OCI-LY3 (cell line): ENCODE measurements around the gene FAM118B.

Experiments
- H2AFZ ChIP-seq: fragments of 200-600, 300-600 bp; shearing (Covaris generic); 2 replicates; pipeline ENCODE4 v1.6.0; 2014; ENCODE audit warnings: antibody characterized with exemption, low read depth, low read length
- H3K27ac ChIP-seq: fragments of 200-600, 300-600 bp; sonication (generic); 2 replicates; pipeline ENCODE4 v1.5.1; 2014; ENCODE audit warnings: mild to moderate bottlenecking, low read length, moderate library complexity, mixed read lengths
- H3K27me3 ChIP-seq: fragments of 200-600, 300-600 bp; sonication (generic); 2 replicates; pipeline ENCODE4 v1.6.1; 2014; ENCODE audit warnings: low read depth, low read length, mixed read lengths
- H3K36me3 ChIP-seq: fragments of 200-600, 300-600 bp; sonication (generic); replicated peaks from 2 replicates; pipeline ENCODE3; 2014; ENCODE audit warnings: low read depth, low read length, mixed read lengths
- H3K4me1 ChIP-seq: fragments of 300-600, 200-600 bp; sonication (generic); 2 replicates; pipeline ENCODE4 v1.6.1; 2014; ENCODE audit warnings: low read length, mixed read lengths
- H3K4me2 ChIP-seq: fragments of 200-600, 300-600 bp; sonication (generic); 2 replicates; pipeline ENCODE4 v1.6.1; 2014; ENCODE audit warnings: low read length, mixed read lengths
- H3K4me3 ChIP-seq: fragments of 300-600, 200-600 bp; sonication (generic); 2 replicates; pipeline ENCODE4 v1.5.1; 2014; ENCODE audit warnings: antibody characterized with exemption, mild to moderate bottlenecking, low read length, moderate library complexity
- H3K79me2 ChIP-seq: fragments of 300-600, 200-600 bp; shearing (Covaris generic); 2 replicates; pipeline ENCODE4 v1.6.1; 2014; ENCODE audit warnings: mild to moderate bottlenecking, low read length, mixed read lengths
- H3K9ac ChIP-seq: fragments of 300-600, 200-600 bp; shearing (Covaris generic); 2 replicates; pipeline ENCODE4 v1.6.0; 2014; ENCODE audit warnings: mild to moderate bottlenecking, low read length, moderate library complexity
- H3K9me3 ChIP-seq: fragments of 200-600, 300-600 bp; shearing (Covaris generic); 2 replicates; pipeline ENCODE4 v1.6.1; 2014; ENCODE audit warnings: low read length, mixed read lengths; ENCODE audit not compliant: insufficient read depth
- H4K20me1 ChIP-seq: fragments of 200-600, 300-600 bp; sonication (generic); 2 replicates; pipeline ENCODE4 v1.6.1; 2016; ENCODE audit warnings: low read length, mixed read lengths; ENCODE audit not compliant: insufficient read depth
- CTCF ChIP-seq: fragments of 200-600, 300-600 bp; sonication (generic); IDR thresholded peaks from 2 replicates; pipeline ENCODE4 v1.5.1; 2014; ENCODE audit warnings: antibody characterized with exemption, low read length, low read depth
- EZH2phosphoT487 ChIP-seq: fragments of 200-600 bp; shearing (Covaris generic); IDR thresholded peaks from 2 replicates; pipeline ENCODE4 v1.6.1; 2018; ENCODE audit warnings: antibody characterized with exemption, mixed run types, low read depth

Gene FAM118B

DNA sequence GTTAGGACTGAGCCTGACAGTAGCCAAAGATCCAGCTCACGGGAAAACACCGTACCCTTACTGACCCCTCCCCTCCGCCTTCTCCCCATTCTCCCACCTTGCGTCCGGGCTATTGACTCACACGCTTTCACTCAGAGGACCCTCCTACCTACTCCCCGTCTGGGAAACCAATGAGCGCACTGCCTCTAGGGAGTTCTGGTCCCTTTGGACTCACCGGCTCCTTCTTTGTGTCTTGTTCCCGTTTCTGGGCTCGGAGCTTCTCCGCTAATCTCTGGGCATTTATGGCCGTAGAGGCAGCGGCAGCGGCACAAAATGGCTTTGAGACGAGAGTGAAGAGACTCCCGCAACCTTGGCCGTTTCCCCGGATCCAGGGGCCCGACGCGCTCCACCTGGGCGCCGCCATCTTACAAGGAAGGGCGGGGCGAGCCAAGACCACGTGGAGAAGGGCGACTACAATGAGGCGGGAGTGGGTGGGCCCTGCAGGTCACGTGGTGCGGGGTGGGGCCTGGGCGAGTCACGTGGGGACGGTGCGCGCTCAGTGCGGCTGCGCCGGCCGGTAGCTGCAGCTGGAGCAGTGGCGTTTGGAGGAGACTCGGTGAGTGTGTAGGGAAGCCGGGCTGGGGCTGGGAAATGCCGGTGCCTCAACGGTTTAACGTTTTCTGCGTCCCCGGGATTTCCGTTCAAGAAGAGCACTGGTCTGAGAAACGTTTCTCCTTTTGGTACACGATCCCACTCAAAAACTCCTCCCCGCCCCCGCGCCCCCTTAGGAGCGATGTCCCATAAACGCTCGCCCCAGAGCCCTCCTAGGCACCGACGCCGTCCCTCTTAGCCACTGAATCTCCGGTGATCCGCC lies at the start of gene FAM118B, which contains the start of gene RPUSD4:
FAM118B (plus strand) TSS at position 547 of the 853 bp plus-strand sequence. CDS start 23,220 bp downstream, outside the sequence.
RPUSD4 (minus strand) TSS at position 415 of the 853 bp plus-strand sequence; CDS start at position 403, 12 bp downstream.
- TF ChIP-seq EZH2phosphoT487 (no peak), CTCF (no peak)
- Histone ChIP-seq H4K20me1 (no peaks in the 10 kb centered on the region), H3K27ac (0 out of 2 replicates have a peak within 1 kb of the TSS, but pooled peaks have one; percentile 20), H3K27me3 (no peaks in the 10 kb centered on the region), H3K9ac (peak within 1 kb of the TSS; percentile 89), H3K4me2 (peak within 1 kb of the TSS; percentile 95), H3K4me3 (peak within 1 kb of the TSS; percentile 99), H2AFZ (peak within 1 kb of the TSS; percentile 96), H3K79me2 (peaks cover 46% of the 10 kb centered on the region), H3K4me1 (peaks cover 15% of the 10 kb centered on the region), H3K9me3 (no peaks in the 10 kb centered on the region), H3K36me3 (peaks cover 6% of the 10 kb centered on the region)

DNA sequence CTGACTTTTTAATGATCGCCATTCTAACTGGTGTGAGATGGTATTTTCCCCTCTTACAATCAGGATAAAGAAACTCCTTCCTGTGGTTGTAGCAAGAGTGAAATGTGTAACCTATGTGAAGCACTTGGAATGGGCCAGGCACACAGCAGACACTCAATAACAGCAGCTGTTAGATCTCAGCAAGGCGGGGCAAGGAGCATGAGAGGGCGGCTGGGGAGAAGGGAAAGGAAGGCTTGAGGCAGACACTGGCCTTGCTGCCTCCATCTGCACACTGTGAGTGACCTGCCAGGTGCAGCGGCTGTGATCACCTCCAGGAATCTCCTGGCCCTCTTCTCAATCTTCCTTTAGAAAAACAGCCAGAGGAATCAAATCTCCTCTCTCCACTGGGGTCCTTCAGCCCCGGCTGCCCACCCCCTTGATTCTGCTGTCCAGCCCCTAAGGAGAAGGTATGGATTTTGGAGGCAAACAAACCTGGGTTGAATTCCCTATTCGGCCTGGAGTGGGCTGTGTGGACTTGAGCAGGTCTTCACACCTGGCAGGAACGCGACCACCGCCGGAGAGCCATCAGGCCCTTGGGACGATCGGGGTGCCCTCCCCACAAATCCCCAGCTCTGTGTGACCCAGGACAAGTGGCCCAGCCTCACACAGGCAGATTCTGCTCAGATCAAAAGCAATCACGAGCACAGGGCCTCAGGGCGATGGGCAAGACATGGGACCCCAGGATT lies 49.1 kb upstream of the FAM118B start:
- Histone ChIP-seq H2AFZ (no peak overlapping the region), H3K4me2 (no peak overlapping the region), H3K4me1 (no peaks in the 10 kb centered on the region), H3K79me2 (no peaks in the 10 kb centered on the region), H3K9me3 (no peaks in the 10 kb centered on the region), H3K27me3 (0 out of 2 replicates have a peak, but pooled peaks cover 6% of the 10 kb centered on the region), H3K36me3 (no peaks in the 10 kb centered on the region), H3K9ac (no peak overlapping the region), H3K4me3 (no peak overlapping the region), H3K27ac (no peak overlapping the region), H4K20me1 (no peaks in the 10 kb centered on the region)
- no peak for TF ChIP-seq CTCF
- no peak for TF ChIP-seq EZH2phosphoT487

DNA sequence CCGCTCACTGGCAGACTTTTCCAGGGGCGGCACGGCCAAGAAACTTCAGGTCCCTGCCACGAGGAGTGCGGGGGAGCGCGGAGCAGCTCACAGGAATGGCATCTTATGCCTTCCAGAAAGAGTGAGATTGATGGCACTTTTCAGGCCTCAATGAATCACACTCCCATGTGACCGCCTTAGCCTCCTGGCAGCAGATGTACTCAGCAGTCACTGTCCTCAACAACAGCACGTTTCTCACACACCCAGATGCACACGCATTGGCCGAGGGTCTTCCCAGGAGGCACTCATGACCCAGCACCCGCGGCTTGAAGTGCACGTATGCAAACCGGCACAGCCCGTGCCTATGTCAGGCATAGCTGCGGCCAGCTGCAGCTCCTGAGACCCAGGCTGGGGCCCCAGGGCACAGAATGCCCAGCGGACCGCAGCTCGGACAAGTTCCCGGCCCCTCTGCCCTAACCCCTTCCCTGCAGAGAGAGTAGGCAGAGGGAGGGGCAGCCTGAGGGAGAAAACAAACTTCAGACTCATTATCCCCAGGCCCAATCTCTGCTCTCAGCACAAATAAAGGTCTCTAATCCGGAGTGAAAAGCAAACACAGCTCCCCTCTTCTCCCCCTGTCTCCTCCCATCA lies 48.4 kb upstream of the FAM118B start:
- Histone ChIP-seq H3K36me3 (no peaks in the 10 kb centered on the region), H3K27me3 (0 out of 2 replicates have a peak, but pooled peaks cover 8% of the 10 kb centered on the region), H3K79me2 (no peaks in the 10 kb centered on the region), H3K4me2 (no peak overlapping the region), H2AFZ (no peak overlapping the region), H3K4me1 (no peaks in the 10 kb centered on the region), H3K4me3 (no peak overlapping the region), H3K27ac (no peak overlapping the region), H3K9me3 (no peaks in the 10 kb centered on the region), H3K9ac (no peak overlapping the region), H4K20me1 (no peaks in the 10 kb centered on the region)
- TF ChIP-seq EZH2phosphoT487 (no peak), CTCF (no peak)

- Histone ChIP-seq H3K79me2 (no peaks in the 10 kb centered on the region), H3K27me3 (0 out of 2 replicates have a peak, but pooled peaks cover 8% of the 10 kb centered on the region), H4K20me1 (no peaks in the 10 kb centered on the region), H3K4me2 (no peak overlapping the region), H3K9ac (no peak overlapping the region), H2AFZ (no peak overlapping the region), H3K36me3 (no peaks in the 10 kb centered on the region), H3K27ac (no peak overlapping the region), H3K9me3 (no peaks in the 10 kb centered on the region), H3K4me3 (no peak overlapping the region), H3K4me1 (no peaks in the 10 kb centered on the region)
- no peak for TF ChIP-seq CTCF
- TF ChIP-seq EZH2phosphoT487: no peak
Observed at GRCh38 chr11:126163779-126164178, 47.8 kb upstream of the FAM118B start.
